GM18951 (cell line): ENCODE measurements around the gene ZNF502.

ENCODE experiments used
- POLR2A ChIP-seq: IDR thresholded peaks from 4 replicates; pipeline ENCODE4 v1.6.1; 2011; ENCODE audit warnings: mild to moderate bottlenecking; ENCODE audit not compliant: insufficient read length, insufficient read depth; ENCODE audit errors: extremely low read depth
- in situ Hi-C: fragments of 300-500 bp; cut with MboI; formaldehyde crosslinking; loops from one replicate; pipeline ENCODE4 v1.12.0; 2022; ENCODE audit warnings: low sequenced_read_pairs, mixed read lengths, inconsistent platforms; ENCODE audit not compliant: unreplicated experiment

Gene ZNF502

DNA sequence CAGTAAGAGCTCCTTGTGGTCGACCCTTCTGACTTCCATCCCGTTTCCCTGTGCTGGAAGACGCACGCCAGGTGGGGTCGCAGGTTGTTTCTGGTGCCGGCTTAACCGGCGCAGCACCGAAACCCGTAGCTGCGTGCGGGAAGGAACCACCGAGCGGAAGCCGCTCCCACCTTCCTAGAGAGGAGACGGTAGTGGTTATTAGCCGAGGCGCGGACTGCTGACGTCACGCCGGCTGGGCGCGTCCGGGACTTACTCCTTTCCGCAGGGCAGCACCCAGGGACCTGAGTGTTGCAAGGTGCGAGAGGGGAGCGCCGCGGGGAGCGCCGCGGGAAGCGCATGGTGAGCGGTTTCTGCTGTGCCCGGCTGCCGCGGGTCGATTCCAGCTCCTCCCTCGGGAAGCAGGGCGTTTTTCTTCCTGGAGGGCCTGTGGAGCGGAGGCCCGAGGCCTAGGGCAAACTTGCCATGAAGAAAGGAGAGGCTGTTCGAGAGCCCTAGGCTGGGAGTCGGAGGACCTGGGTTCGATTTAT, 17.0 kb downstream of the ZNF502 start, which contains the start of gene ZNF501:
TSS of gene ZNF501 (plus strand) at position 252 of the 527 bp plus-strand sequence. CDS start 4,787 bp downstream, outside the sequence.
- in situ Hi-C loops = no loop called here
- peak; percentile 50 for TF ChIP-seq POLR2A

DNA sequence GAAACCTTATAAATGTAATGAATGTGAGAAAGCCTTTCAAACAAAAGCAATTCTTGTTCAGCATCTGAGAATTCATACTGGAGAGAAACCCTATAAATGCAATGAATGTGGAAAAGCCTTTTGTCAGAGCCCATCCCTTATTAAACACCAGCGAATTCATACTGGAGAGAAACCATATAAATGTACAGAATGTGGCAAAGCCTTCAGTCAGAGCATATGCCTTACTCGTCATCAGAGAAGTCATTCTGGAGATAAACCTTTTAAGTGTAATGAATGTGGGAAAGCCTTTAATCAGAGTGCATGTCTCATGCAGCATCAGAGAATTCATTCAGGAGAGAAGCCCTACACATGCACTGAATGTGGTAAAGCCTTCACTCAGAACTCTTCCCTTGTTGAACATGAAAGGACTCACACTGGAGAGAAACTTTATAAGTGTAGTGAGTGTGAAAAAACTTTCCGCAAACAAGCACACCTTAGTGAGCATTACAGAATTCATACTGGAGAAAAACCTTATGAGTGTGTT, 22.2 kb downstream of the ZNF502 start:
- TF ChIP-seq POLR2A = no peak
- in situ Hi-C loops = no loop called here

DNA sequence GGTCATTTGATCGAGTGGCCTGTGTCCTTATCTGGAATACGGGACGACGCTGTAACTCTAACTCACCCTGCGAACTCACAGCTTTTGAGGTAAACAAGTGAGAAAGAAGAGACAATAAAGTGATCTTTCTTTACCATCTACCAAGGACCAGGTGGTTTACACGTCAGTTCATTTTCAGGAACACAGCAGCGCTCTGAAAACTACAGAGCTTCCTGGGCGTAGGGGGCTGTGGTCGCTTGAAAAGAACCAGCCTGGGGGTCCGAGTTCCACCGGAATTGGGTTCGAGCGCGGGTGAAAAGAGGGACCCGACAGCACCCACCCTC, 48.6 kb downstream of the ZNF502 start:
- no peak for TF ChIP-seq POLR2A
- in situ Hi-C loops = no loop called here

DNA sequence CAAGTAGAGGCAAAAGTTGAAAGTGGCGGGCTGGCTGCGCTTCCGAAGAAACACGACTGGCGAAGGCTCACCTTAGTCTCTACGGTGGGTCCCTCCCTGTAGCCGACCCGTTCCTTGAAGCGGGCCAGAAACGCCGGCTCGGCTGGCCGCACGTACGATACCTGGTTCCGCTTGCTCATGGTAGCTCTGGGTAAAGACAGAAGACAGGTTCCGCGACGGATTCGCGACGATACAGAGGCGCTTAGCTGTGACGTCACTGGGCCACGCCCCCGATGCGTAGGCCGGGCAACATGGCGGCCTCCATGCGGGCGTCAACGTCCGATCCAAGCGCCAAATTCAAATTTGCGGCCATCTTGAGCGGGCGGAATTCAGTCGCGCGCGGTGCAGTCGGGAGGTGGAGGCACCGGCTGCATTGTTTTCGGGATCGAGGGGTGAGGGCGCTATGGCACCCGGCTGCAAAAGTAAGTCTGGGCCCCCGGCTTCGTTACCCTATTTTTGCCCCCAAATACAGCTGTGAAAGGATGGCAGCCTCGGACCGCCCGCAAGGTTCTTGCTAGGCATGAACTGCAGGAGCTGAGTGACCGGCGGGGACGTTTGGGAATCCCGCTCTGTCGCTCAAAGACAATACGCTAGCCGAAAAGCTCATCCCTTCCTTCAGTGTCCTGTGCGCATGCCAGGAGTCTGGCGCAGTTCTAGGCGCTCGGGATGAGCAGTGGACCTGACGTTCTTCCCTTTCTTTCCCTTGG, 49.1 kb downstream of the ZNF502 start, which contains the start of the genes KIAA1143 and KIF15:
TSS of gene KIAA1143 (minus strand) at position 196 of the 746 bp plus-strand sequence. CDS start at position 179, 17 bp downstream.
TSS of gene KIF15 (plus strand) at position 371 of the 746 bp plus-strand sequence. CDS start at position 443, 72 bp downstream.
- peak; percentile 77 for TF ChIP-seq POLR2A
- in situ Hi-C loops = no loop called here

DNA sequence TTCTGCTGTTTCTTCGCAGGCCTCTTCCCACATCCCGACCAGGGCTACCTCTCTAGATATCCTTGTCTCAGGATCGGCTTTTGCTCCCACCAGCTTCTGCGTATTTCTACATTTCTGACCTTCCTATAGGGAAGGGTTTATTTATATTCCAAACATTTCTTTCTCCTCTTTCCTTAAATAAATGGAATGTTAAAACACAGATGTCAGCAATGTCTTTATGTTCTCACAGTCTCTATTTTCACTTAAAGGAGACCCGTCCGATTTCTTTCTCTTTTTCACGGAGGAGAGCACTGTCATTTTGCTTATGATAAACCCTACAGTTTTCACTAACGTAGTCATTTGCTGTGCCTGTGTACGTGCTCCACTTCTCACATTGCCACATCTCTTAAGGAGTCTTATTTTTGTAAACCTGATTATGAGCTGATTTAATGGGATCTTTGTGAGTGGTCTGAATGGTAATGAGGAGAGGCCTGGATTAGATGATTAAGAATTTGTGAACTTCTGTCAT, 49.8 kb downstream of the ZNF502 start:
- TF ChIP-seq POLR2A = no peak
- in situ Hi-C loops = no loop called here

DNA sequence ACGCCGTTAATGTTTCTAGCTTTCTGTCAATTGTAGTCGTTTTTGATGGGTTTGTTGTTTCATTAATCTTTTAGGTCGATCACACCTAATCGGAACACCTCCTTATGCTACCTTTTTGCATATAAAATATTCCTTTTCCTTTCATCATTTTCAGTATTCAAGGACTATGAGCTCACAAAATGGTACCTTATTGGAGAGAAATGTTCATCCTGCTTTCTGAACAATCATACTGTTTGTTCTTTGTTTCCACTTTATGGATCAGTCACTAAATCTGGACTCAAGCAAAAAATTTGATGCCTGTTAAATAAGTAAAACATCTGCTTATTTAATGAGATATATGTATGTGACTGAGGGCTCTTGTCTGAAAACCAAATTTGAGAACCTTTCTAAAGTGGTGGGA, 50.2 kb downstream of the ZNF502 start:
- no peak for TF ChIP-seq POLR2A
- in situ Hi-C loops = no loop called here

DNA sequence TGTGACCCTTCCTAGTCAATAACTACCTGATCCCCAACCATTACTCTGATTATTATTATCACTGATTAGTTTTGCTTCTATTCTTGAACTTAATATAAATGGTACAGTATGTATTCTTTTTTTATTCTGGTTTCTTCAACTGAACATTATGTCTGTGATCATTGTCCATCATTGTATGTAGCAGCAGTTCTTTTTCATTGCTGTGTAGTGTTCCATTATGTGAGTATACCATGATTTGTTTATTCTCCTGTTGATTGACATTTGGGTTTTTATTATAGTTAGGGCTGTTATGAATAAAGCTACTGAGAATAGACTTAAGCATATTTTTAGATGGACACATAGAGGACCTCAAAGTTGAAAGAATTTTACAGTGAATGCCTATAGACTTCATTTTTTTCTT, 51.8 kb downstream of the ZNF502 start:
- in situ Hi-C loops = no loop called here
- TF ChIP-seq POLR2A = no peak

DNA sequence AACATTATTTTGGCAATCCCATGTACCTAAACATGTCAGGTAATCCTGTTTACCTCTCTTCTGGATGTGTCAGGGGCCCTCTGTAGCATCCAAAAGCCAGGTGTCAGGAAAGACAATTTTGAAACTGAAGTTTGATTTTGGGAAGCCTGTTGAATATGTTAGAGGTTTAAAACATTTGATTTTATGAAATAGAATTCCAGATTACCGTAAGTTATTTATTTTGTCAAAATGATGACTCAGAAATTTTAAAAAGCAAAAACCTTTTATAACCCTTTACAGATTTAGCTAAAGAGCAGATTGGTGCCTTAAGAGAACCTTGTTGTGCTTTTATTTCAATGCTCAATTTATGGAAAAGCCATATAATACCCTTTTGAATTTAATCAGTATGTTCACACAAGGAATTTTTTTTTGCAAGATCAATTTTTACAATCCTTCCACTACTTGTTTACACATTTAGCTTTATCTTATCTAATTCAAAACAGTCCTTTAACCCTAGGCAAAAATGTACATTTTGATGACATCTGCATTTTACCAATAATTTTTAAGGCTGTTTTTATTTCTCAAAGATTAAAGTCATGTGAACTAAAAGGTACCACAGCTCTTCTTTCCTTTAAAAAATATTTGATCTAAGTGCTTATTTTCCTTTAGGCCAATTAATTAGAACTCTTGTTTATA, 59.1 kb downstream of the ZNF502 start:
- TF ChIP-seq POLR2A = no peak
- in situ Hi-C loops = no loop called here

DNA sequence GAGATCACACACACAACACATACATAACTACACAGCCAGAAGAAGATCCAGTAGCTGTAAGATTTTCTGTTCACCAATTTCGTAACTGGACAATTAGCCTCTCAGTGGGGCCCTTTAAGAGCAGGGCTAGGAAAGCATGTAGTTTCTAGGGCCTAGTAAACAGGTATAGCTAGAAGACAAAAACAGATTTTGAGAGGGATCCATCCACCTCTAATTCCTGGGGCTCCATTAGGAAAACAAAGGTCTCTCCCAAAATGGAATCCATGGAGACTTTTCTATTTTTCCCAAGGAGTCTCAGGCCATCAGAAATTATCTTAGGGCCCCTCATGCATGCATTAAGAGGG, 59.6 kb downstream of the ZNF502 start:
- in situ Hi-C loops = no loop called here
- TF ChIP-seq POLR2A = no peak
